Type B pancreatic cell (in vitro differentiated cells): ENCODE data around the gene TES. TPM values are rescaled to one million over a fixed set of nuclear protein-coding genes. Genes with fewer than 3 reads are reported as not detected.

ENCODE experiments used
- DNase-seq: peaks from one replicate; pipeline ENCODE4 v3.0.0; 2021; ENCODE audit warnings: mixed read lengths; ENCODE audit not compliant: unreplicated experiment; ENCODE audit errors: extremely low spot score
- H3K27ac Mint-ChIP-seq: 2 replicates; pipeline ENCODE4 v1.8.0; 2021; ENCODE audit warnings: mild to moderate bottlenecking, mixed read lengths
- H3K27me3 Mint-ChIP-seq: 2 replicates; pipeline ENCODE4 v1.8.0; 2021; ENCODE audit warnings: mixed read lengths
- H3K36me3 Mint-ChIP-seq: 2 replicates; pipeline ENCODE4 v1.8.0; 2021; ENCODE audit warnings: mixed read lengths
- H3K4me1 Mint-ChIP-seq: one replicate; pipeline ENCODE4 v1.8.0; 2021; ENCODE audit warnings: mixed read lengths; ENCODE audit not compliant: unreplicated experiment
- H3K4me3 Mint-ChIP-seq: 2 replicates; pipeline ENCODE4 v1.8.0; 2021; ENCODE audit warnings: mild to moderate bottlenecking, mixed read lengths
- H3K9me3 Mint-ChIP-seq: 2 replicates; pipeline ENCODE4 v1.8.0; 2021; ENCODE audit warnings: mixed read lengths
- total RNA-seq: library from RNA; stranded (reverse); gene quantifications from 2 replicates; pipeline ENCODE4 v1.2.1, GENCODE V29; 2021; ENCODE audit warnings: low replicate concordance
- TF ChIP-seq, protein P1 (sequence below): fragments of 200-600 bp; sonication (generic); conservative IDR thresholded peaks from 2 replicates; pipeline ENCODE4 v1.5.0; 2021; ENCODE audit warnings: antibody characterized with exemption, mild to moderate bottlenecking

The TES gene
- total RNA-seq, 1 donor from 2014 or later = 91.1 TPM

GRCh38 chr7:116219834-116220233, 9.5 kb downstream of the TES start:
- no peak for DNase-seq
- H3K9me3 Mint-ChIP-seq = no peaks in the 10 kb centered on the region
- no peaks in the 10 kb centered on the region for H3K27me3 Mint-ChIP-seq
- H3K27ac Mint-ChIP-seq = no peak overlapping the region
- TF ChIP-seq, protein P1, sequence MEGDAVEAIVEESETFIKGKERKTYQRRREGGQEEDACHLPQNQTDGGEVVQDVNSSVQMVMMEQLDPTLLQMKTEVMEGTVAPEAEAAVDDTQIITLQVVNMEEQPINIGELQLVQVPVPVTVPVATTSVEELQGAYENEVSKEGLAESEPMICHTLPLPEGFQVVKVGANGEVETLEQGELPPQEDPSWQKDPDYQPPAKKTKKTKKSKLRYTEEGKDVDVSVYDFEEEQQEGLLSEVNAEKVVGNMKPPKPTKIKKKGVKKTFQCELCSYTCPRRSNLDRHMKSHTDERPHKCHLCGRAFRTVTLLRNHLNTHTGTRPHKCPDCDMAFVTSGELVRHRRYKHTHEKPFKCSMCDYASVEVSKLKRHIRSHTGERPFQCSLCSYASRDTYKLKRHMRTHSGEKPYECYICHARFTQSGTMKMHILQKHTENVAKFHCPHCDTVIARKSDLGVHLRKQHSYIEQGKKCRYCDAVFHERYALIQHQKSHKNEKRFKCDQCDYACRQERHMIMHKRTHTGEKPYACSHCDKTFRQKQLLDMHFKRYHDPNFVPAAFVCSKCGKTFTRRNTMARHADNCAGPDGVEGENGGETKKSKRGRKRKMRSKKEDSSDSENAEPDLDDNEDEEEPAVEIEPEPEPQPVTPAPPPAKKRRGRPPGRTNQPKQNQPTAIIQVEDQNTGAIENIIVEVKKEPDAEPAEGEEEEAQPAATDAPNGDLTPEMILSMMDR = no peak
- peaks cover 14% of the 10 kb centered on the region for H3K36me3 Mint-ChIP-seq
- H3K4me1 Mint-ChIP-seq = peaks cover 46% of the 10 kb centered on the region
- no peak overlapping the region for H3K4me3 Mint-ChIP-seq

DNA sequence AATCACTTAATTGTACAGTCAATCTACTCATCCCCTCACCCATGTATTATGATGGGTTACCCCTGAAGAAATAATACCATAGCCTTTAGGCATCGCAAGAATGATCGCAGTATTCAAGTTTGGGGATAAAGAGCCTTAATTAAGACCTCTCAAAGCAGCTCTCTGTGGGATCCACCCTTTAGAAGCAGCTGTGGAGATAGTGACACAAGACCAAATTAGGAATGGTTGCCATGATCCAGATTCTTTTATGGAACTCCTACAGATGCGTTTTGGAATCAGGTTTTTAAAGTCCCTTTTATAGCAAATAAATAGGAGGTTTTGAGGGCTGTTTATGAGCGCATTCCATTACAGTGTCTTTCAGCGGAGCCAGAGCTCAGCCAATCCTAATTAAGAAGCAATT, 12.2 kb downstream of the TES start:
- Mint-ChIP-seq H3K27me3 (no peaks in the 10 kb centered on the region), H3K4me1 (peaks cover 44% of the 10 kb centered on the region), H3K36me3 (peaks cover 9% of the 10 kb centered on the region), H3K27ac (peak overlapping the region; percentile 2), H3K4me3 (no peak overlapping the region), H3K9me3 (no peaks in the 10 kb centered on the region)
- TF ChIP-seq, protein P1 = no peak
- DNase-seq = no peak

GRCh38 chr7:116223588-116223987, 13.2 kb downstream of the TES start:
- H3K27me3 Mint-ChIP-seq = no peaks in the 10 kb centered on the region
- no peak for DNase-seq
- H3K4me1 Mint-ChIP-seq = peaks cover 42% of the 10 kb centered on the region
- no peaks in the 10 kb centered on the region for H3K9me3 Mint-ChIP-seq
- H3K36me3 Mint-ChIP-seq = peaks cover 6% of the 10 kb centered on the region
- no peak overlapping the region for H3K4me3 Mint-ChIP-seq
- peak overlapping the region; percentile 27 for H3K27ac Mint-ChIP-seq
- TF ChIP-seq, protein P1 = no peak

DNA sequence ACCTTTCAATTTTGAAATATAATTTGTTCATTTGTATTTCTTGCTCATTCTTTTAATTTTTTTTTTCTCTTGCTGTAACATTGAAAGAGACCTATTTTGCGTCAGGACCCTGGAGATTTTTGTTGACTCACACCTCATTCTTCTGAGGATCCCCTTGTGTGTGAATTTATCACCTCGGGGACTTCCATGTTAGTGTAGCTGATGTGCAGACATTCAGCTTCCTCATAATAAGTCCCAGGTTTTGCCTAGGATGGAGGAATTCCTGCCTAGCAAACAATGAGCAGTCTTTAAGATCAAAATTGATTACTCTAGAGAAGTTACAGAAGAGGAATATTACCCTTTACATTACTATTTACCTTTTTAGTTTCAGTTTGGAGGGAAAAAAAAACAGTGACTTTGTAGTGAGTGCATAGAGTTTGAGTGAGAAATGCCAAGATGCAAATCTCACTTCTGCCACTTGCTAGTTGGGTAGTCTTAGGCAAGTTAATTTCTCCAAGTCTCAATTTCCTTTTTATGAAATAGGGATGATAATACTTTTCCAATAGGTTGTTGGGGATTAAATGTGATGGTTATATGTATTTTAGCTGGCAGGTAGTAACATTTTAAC, 14.3 kb downstream of the TES start:
- Mint-ChIP-seq H3K36me3 (peaks cover 6% of the 10 kb centered on the region), H3K9me3 (no peaks in the 10 kb centered on the region), H3K4me1 (peaks cover 42% of the 10 kb centered on the region), H3K4me3 (no peak overlapping the region), H3K27ac (peak overlapping the region; percentile 16), H3K27me3 (no peaks in the 10 kb centered on the region)
- TF ChIP-seq, protein P1 = no peak
- DNase-seq = no peak

DNA sequence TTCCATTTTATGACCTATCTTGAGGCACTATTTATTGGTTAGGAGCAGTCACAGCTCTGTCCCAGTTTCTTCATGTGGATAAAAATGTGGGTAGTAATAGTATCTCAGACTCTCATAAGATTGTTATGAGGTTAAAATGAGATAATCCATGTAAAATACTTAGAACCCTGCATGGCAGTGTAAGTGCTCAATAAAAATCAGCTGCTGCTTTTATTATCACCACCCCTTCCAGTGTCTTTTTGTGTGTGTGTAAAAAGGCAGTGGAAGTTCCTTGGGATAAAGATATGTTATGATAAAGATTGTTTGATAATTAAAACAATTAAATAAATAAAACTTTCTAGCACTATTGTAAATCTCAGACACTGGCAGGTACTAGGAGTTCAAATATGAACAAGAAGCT, 15.5 kb downstream of the TES start:
- Mint-ChIP-seq H3K27ac (peak overlapping the region; percentile 27), H3K36me3 (peaks cover 6% of the 10 kb centered on the region), H3K4me1 (peaks cover 52% of the 10 kb centered on the region), H3K4me3 (no peak overlapping the region), H3K9me3 (no peaks in the 10 kb centered on the region), H3K27me3 (no peaks in the 10 kb centered on the region)
- TF ChIP-seq, protein P1 = no peak
- no peak for DNase-seq
